MCF 10A (cell line): ENCODE results near the gene NFATC1. TPM values are rescaled to one million over a fixed set of nuclear protein-coding genes. Genes with fewer than 3 reads are reported as not detected.

Experiments used
- BruUV-seq: library from RNA; stranded (reverse); fragments of 400-500 nt; replicated peaks from 2 replicates; lab custom pipeline; 2021; lab: Mats Ljungman, UMichigan
- CTCF ChIA-PET: fragments of 300-600 bp; sonication (Branson Sonifier 250); formaldehyde crosslinking; extraction: SDS; loops from one replicate; lab custom pipeline; 2021; ENCODE audit warnings: antibody characterized with exemption, inconsistent platforms; lab: Yijun Ruan, JAX
- POLR2A ChIA-PET: fragments of 300-600, 350-650 bp; sonication (Branson Sonifier 250); formaldehyde crosslinking; extraction: SDS; loops from one replicate; lab custom pipeline; 2020; ENCODE audit warnings: antibody characterized with exemption, inconsistent platforms; lab: Yijun Ruan, JAX
- DNase-seq: peaks from one replicate; pipeline ENCODE4 v3.0.0-alpha.2; 2018; ENCODE audit not compliant: unreplicated experiment
- H3K27ac Mint-ChIP-seq: one replicate; pipeline ENCODE4 v1.8.0; 2022; ENCODE audit warnings: mild to moderate bottlenecking, low read depth, mixed read lengths; ENCODE audit not compliant: unreplicated experiment
- H3K27me3 Mint-ChIP-seq: one replicate; pipeline ENCODE4 v1.8.0; 2022; ENCODE audit warnings: mixed read lengths; ENCODE audit not compliant: insufficient read depth, unreplicated experiment
- H3K36me3 Mint-ChIP-seq: one replicate; pipeline ENCODE4 v1.8.0; 2022; ENCODE audit warnings: mild to moderate bottlenecking, moderate library complexity, mixed read lengths; ENCODE audit not compliant: insufficient read depth, unreplicated experiment
- H3K4me1 Mint-ChIP-seq: one replicate; pipeline ENCODE4 v1.8.0; 2022; ENCODE audit warnings: mixed read lengths; ENCODE audit not compliant: insufficient read depth, unreplicated experiment
- H3K4me3 Mint-ChIP-seq: one replicate; pipeline ENCODE4 v1.8.0; 2022; ENCODE audit warnings: mild to moderate bottlenecking, moderate library complexity, mixed read lengths; ENCODE audit not compliant: unreplicated experiment
- H3K9me3 Mint-ChIP-seq: one replicate; pipeline ENCODE4 v1.8.0; 2022; ENCODE audit warnings: mixed read lengths; ENCODE audit not compliant: unreplicated experiment
- intact Hi-C: fragments of 100-400 bp; cut with micrococcal nuclease; formaldehyde crosslinking; loops from 2 replicates; pipeline ENCODE4 v1.14.1; 2022
- total RNA-seq: library from RNA; stranded (reverse); gene quantifications from 2 replicates; pipeline ENCODE4 v1.2.3, GENCODE V29; 2022
- TF ChIP-seq, protein P1 (sequence below): fragments of 200-600 bp; IDR thresholded peaks from one replicate; pipeline ENCODE4 v1.8.0; 2022; ENCODE audit warnings: antibody characterized with exemption, mild to moderate bottlenecking; ENCODE audit not compliant: unreplicated experiment

The NFATC1 gene
- total RNA-seq, 1 experiment from 2014 or later: 2.0 TPM

GRCh38 chr18:79558933-79559416 lies 163.2 kb downstream of the NFATC1 start:
- no peak for DNase-seq
- POLR2A ChIA-PET: no interaction called here
- Mint-ChIP-seq H3K4me3 (no peak overlapping the region), H3K36me3 (no peaks in the 10 kb centered on the region), H3K27me3 (no peaks in the 10 kb centered on the region), H3K27ac (no peak overlapping the region), H3K9me3 (peaks cover 36% of the 10 kb centered on the region), H3K4me1 (no peaks in the 10 kb centered on the region)
- intact Hi-C loops: no loop called here
- TF ChIP-seq, protein P1, sequence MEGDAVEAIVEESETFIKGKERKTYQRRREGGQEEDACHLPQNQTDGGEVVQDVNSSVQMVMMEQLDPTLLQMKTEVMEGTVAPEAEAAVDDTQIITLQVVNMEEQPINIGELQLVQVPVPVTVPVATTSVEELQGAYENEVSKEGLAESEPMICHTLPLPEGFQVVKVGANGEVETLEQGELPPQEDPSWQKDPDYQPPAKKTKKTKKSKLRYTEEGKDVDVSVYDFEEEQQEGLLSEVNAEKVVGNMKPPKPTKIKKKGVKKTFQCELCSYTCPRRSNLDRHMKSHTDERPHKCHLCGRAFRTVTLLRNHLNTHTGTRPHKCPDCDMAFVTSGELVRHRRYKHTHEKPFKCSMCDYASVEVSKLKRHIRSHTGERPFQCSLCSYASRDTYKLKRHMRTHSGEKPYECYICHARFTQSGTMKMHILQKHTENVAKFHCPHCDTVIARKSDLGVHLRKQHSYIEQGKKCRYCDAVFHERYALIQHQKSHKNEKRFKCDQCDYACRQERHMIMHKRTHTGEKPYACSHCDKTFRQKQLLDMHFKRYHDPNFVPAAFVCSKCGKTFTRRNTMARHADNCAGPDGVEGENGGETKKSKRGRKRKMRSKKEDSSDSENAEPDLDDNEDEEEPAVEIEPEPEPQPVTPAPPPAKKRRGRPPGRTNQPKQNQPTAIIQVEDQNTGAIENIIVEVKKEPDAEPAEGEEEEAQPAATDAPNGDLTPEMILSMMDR: no peak
- no TSS peak for BruUV-seq
- CTCF ChIA-PET: interaction anchor here (0.6 kb wide), 1 partner anchor 12 kb away, joined by 3 read pairs; no protein-coding TSS in a partner anchor

DNA sequence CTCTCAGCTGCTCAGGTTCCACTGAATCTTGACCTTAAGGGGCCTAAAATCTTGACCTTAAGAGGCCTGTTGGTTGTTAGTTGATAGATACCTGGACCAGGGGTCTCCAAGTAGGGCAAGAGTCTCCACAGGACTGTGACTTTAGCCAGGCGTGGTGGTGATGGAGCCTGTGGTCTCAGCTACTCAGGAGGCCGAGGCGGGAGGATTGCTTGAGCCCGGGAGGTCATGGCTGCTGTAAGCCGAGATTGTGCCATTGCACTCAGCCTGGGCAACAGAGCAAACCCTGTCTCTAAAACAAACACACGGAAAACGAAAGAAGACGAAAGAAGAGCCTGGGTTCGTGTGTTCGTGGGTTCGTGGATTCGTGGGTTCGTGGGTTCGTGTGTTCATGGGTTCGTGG lies 163.7 kb downstream of the NFATC1 start:
- intact Hi-C loops: no loop called here
- Mint-ChIP-seq H3K36me3 (no peaks in the 10 kb centered on the region), H3K4me1 (no peaks in the 10 kb centered on the region), H3K9me3 (peaks cover 36% of the 10 kb centered on the region), H3K4me3 (no peak overlapping the region), H3K27ac (no peak overlapping the region), H3K27me3 (no peaks in the 10 kb centered on the region)
- POLR2A ChIA-PET: no interaction called here
- CTCF ChIA-PET: no interaction called here
- no peak for DNase-seq
- TF ChIP-seq, protein P1: no peak
- BruUV-seq: no TSS peak

DNA sequence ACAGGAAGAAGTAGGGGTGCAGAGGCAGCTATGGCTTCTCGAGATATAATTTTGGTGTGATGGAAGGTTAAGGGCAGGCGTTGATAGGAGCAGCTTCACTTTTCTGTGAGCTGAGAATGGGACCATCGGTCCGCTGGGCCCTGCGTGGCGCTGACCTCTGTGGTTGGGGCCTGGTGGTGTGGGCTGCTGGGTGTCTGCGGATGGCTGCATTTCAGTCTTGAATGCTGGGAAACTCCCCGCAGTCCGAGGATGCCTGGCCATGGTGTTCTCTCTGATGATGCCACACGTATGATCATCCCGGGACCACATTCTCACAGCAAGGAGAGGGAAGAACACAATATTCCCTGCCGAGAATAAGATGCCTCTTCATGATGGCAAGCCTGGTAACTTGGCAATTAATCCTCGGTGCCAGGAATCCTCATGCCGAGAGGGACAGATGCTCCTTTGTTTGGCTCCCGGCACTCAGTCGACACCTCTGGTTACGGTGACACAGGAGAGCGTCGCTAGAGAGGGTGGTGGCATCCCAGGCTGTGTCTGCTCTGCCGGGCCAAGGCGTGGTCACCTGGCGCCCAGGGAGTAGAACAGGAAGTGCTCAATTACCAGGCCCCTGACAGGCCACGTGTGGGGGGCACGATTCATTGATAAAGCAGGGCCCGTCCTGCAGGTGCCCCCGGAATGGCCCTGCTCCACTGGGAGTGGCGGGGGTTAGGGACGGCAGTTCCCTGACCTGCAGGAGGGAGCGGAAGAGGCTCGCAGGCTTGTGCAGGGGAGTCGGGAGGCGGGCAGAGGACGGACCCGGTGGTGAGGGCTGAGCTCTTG lies 164.5 kb downstream of the NFATC1 start:
- H3K4me1 Mint-ChIP-seq: no peaks in the 10 kb centered on the region
- POLR2A ChIA-PET: no interaction called here

DNA sequence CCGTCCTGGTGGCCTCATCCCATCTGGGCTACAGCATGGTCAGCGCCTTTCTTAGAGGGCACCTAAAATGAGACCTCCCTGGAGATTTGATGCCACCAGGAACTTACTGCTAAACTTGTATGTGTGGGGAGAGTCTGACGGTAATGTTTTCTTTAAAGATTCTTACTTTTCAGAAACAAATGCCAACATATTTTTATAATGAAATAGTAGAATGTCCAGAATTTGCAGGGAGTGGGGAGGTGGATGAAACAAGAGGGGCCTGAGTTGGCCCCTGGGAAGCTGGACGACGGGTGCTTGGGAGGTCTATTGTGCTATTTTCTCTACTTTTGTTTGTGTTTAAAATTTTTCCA lies 165.1 kb downstream of the NFATC1 start:
- intact Hi-C loops: no loop called here
- no peak for DNase-seq
- TF ChIP-seq, protein P1: no peak
- Mint-ChIP-seq H3K27me3 (no peaks in the 10 kb centered on the region), H3K4me3 (no peak overlapping the region), H3K36me3 (no peaks in the 10 kb centered on the region), H3K9me3 (peaks cover 36% of the 10 kb centered on the region), H3K4me1 (no peaks in the 10 kb centered on the region), H3K27ac (no peak overlapping the region)
- BruUV-seq: no TSS peak
- ChIA-PET POLR2A (no interaction called here), CTCF (interaction anchor here (1.5 kb wide), 1 partner anchor 181 kb away, joined by 3 read pairs; no protein-coding TSS in a partner anchor)

More for the DNA sequence above, 164.5 kb downstream of the NFATC1 start:
- intact Hi-C loops: no loop called here
- TF ChIP-seq, protein P1: no peak
- Mint-ChIP-seq H3K27me3 (no peaks in the 10 kb centered on the region), H3K27ac (no peak overlapping the region), H3K9me3 (peaks cover 36% of the 10 kb centered on the region), H3K36me3 (no peaks in the 10 kb centered on the region), H3K4me3 (no peak overlapping the region)
- no peak for DNase-seq
- no TSS peak for BruUV-seq
- CTCF ChIA-PET: interaction anchor here (1.5 kb wide), 1 partner anchor 181 kb away, joined by 3 read pairs; no protein-coding TSS in a partner anchor
